Mesenchymal stem cell (in vitro differentiated cells and primary cell): Measurements from ENCODE around the gene KLHL13.
"Not testable (repeated sequence)": the region's sequence is repeated elsewhere in the genome, so short reads cannot be mapped to it uniquely, and the experiment has no call there.

Source experiments
- DNase-seq: peaks from one replicate; pipeline ENCODE4 v3.0.0-alpha.2; 2013
- H2AFZ ChIP-seq: one replicate; pipeline ENCODE4 v1.6.1; 2013; ENCODE audit warnings: low read depth, mild to moderate bottlenecking, control low read depth, inconsistent platforms, low read length, moderate library complexity
- H2AK5ac ChIP-seq: 2 replicates; pipeline ENCODE4 v1.6.1; 2013; ENCODE audit warnings: low read length, moderate library complexity, mild to moderate bottlenecking, inconsistent platforms; ENCODE audit not compliant: severe bottlenecking
- H2BK120ac ChIP-seq: one replicate; pipeline ENCODE4 v1.6.1; 2013; ENCODE audit warnings: low read depth, mild to moderate bottlenecking, inconsistent platforms, low read length, moderate library complexity
- H2BK12ac ChIP-seq, 2 experiments: one replicate each; pipeline ENCODE4 v1.6.1; 2013; ENCODE audit warnings: inconsistent platforms in 2 of 2, low read length in 2 of 2, mild to moderate bottlenecking in 2 of 2, moderate library complexity in 2 of 2, control low read depth in 1 of 2
- H2BK15ac ChIP-seq: one replicate; pipeline ENCODE4 v1.6.1; 2013; ENCODE audit warnings: mild to moderate bottlenecking, low read depth, inconsistent platforms; ENCODE audit not compliant: poor library complexity, severe bottlenecking
- H2BK5ac ChIP-seq: 2 replicates; pipeline ENCODE4 v1.6.1; 2013; ENCODE audit warnings: low read depth, mild to moderate bottlenecking, low read length, control low read depth, inconsistent platforms; ENCODE audit not compliant: poor library complexity, severe bottlenecking
- H3K14ac ChIP-seq, 2 experiments: one replicate each; pipeline ENCODE4 v1.6.1; 2013; ENCODE audit warnings: inconsistent platforms in 2 of 2, low read length in 2 of 2, control low read depth in 1 of 2, mild to moderate bottlenecking in 1 of 2, moderate library complexity in 1 of 2
- H3K18ac ChIP-seq, 2 experiments: one replicate each; pipeline ENCODE4 v1.6.1; 2013; ENCODE audit warnings: inconsistent platforms in 2 of 2, low read length in 2 of 2, control low read depth in 1 of 2, low read depth in 1 of 2, mild to moderate bottlenecking in 1 of 2
- H3K23ac ChIP-seq, 2 experiments: one replicate each; pipeline ENCODE4 v1.6.1; 2013; ENCODE audit warnings: inconsistent platforms in 2 of 2, low read length in 2 of 2, mild to moderate bottlenecking in 2 of 2, moderate library complexity in 2 of 2, control low read depth in 1 of 2
- H3K27ac ChIP-seq: 2 replicates; pipeline ENCODE4 v1.5.1; 2013; ENCODE audit warnings: mild to moderate bottlenecking, moderate library complexity, low read length, control low read depth, inconsistent platforms; ENCODE audit not compliant: poor library complexity, severe bottlenecking
- H3K27me3 ChIP-seq, 2 experiments: 2 replicates each; pipeline versions ENCODE4 v1.6.1 to v1.7.0; 2013; ENCODE audit warnings: low read length in 2 of 2, mild to moderate bottlenecking in 2 of 2, moderate library complexity in 2 of 2, control low read depth in 1 of 2, inconsistent platforms in 1 of 2; ENCODE audit not compliant: control insufficient read depth in 1 of 2, insufficient read depth in 1 of 2
- H3K36me3 ChIP-seq, 2 experiments: 2 replicates each; pipeline versions ENCODE4 v1.6.1 to v1.7.0; 2013; ENCODE audit warnings: low read length in 2 of 2, control low read depth in 1 of 2, inconsistent platforms in 1 of 2, low read depth in 1 of 2, mild to moderate bottlenecking in 1 of 2; ENCODE audit not compliant: insufficient read depth in 2 of 2, control insufficient read depth in 1 of 2
- H3K4ac ChIP-seq, 2 experiments: one replicate each; pipeline ENCODE4 v1.6.1; 2013; ENCODE audit warnings: inconsistent platforms in 2 of 2, low read length in 2 of 2, mild to moderate bottlenecking in 2 of 2, moderate library complexity in 2 of 2, control low read depth in 1 of 2, low read depth in 1 of 2
- H3K4me1 ChIP-seq: 2 replicates; pipeline ENCODE4 v1.6.1; 2013; ENCODE audit warnings: low read depth, low read length, control low read depth; ENCODE audit not compliant: control insufficient read depth, insufficient read depth
- H3K4me2 ChIP-seq: 2 replicates; pipeline ENCODE4 v1.6.1; 2013; ENCODE audit warnings: low read length, mild to moderate bottlenecking, inconsistent platforms; ENCODE audit not compliant: poor library complexity, severe bottlenecking
- H3K4me3 ChIP-seq, 2 experiments: 2 replicates each; pipeline versions ENCODE4 v1.5.1 to v1.7.0; 2013; ENCODE audit warnings: low read length in 2 of 2, mild to moderate bottlenecking in 2 of 2, control low read depth in 1 of 2, low read depth in 1 of 2; ENCODE audit not compliant: insufficient read depth in 1 of 2
- H3K79me1 ChIP-seq: replicated peaks from 2 replicates; pipeline ENCODE4 v1.6.1; 2013; ENCODE audit warnings: mild to moderate bottlenecking, control low read depth, low read length, inconsistent platforms; ENCODE audit not compliant: poor library complexity, severe bottlenecking
- H3K9ac ChIP-seq: 2 replicates; pipeline ENCODE4 v1.7.0; 2013; ENCODE audit warnings: mild to moderate bottlenecking, low read length, moderate library complexity
- H3K9me3 ChIP-seq: 2 replicates; pipeline ENCODE4 v1.7.0; 2013; ENCODE audit warnings: mild to moderate bottlenecking, low read length; ENCODE audit not compliant: control insufficient read depth
- H4K8ac ChIP-seq: one replicate; pipeline ENCODE4 v1.6.1; 2013; ENCODE audit warnings: inconsistent platforms, mild to moderate bottlenecking, low read length, moderate library complexity
- H4K91ac ChIP-seq: one replicate; pipeline ENCODE4 v1.6.1; 2013; ENCODE audit warnings: mild to moderate bottlenecking, low read length, inconsistent platforms
- WGBS: methylation state at CpG from one replicate; pipeline ENCODE4 v1.1.7; 2013; ENCODE audit warnings: mixed read lengths; 5-methylcytosine and 5-hydroxymethylcytosine counted together

KLHL13 gene

GRCh38 chrX:118002417-118002816 is 114.2 kb downstream of the KLHL13 start:
- no CpG with 5 or more reads among the region's 6 CpGs for WGBS
- H2BK120ac ChIP-seq, H4K8ac ChIP-seq, H3K4ac ChIP-seq, H3K27me3 ChIP-seq, H3K18ac ChIP-seq, H2BK5ac ChIP-seq, H2AK5ac ChIP-seq, H3K23ac ChIP-seq, H3K79me1 ChIP-seq, H3K14ac ChIP-seq, H2BK12ac ChIP-seq, H3K36me3 ChIP-seq, H3K4me1 ChIP-seq, H3K4me3 ChIP-seq, H2BK15ac ChIP-seq, DNase-seq, H3K9ac ChIP-seq, H3K9me3 ChIP-seq, H2AFZ ChIP-seq, H3K27ac ChIP-seq, H3K4me2 ChIP-seq, H4K91ac ChIP-seq: not testable (repeated sequence)

- H4K91ac ChIP-seq, result no peak overlapping the region
- H2BK5ac ChIP-seq, result no peak overlapping the region
- no peak overlapping the region for H3K4ac ChIP-seq
- H3K18ac ChIP-seq, result no peak overlapping the region
- H3K79me1 ChIP-seq, result no peaks in the 10 kb centered on the region
- no peaks in the 10 kb centered on the region for H3K27me3 ChIP-seq
- H3K23ac ChIP-seq, result no peak overlapping the region
- DNase-seq, result no peak
- no peak overlapping the region for H2BK12ac ChIP-seq
- no peak overlapping the region for H2AFZ ChIP-seq
- H2BK120ac ChIP-seq, result no peak overlapping the region
- H3K9me3 ChIP-seq, result no peaks in the 10 kb centered on the region
- no peak overlapping the region for H2BK15ac ChIP-seq
- no peak overlapping the region for H2AK5ac ChIP-seq
- no peaks in the 10 kb centered on the region for H3K4me1 ChIP-seq
- H3K27ac ChIP-seq, result no peak overlapping the region
- H3K36me3 ChIP-seq, result no peaks in the 10 kb centered on the region
- no peak overlapping the region for H4K8ac ChIP-seq
- no peak overlapping the region for H3K9ac ChIP-seq
- no peak overlapping the region for H3K4me3 ChIP-seq
- no peak overlapping the region for H3K4me2 ChIP-seq
- H3K14ac ChIP-seq, result no peak overlapping the region
These were observed 116.1 kb downstream of the KLHL13 start for GRCh38 chrX:118000518-118000917.

- WGBS, result no CpG with 5 or more reads among the region's 2 CpGs
- Histone ChIP-seq H3K9ac (no peak overlapping the region), H3K4me3 (no peak overlapping the region), H3K4me2 (no peak overlapping the region), H3K27ac (peak overlapping the region; percentile 60), H2BK15ac (no peak overlapping the region), H2BK12ac (no peak overlapping the region), H4K91ac (no peak overlapping the region), H3K14ac (no peak overlapping the region), H4K8ac (no peak overlapping the region), H3K4me1 (no peaks in the 10 kb centered on the region), H2BK5ac (no peak overlapping the region), H3K23ac (no peak overlapping the region), H3K27me3 (no peaks in the 10 kb centered on the region), H3K4ac (no peak overlapping the region), H3K18ac (no peak overlapping the region), H3K79me1 (no peaks in the 10 kb centered on the region), H2BK120ac (no peak overlapping the region), H2AK5ac (no peak overlapping the region), H2AFZ (no peak overlapping the region), H3K36me3 (no peaks in the 10 kb centered on the region), H3K9me3 (no peaks in the 10 kb centered on the region)
- DNase-seq, result no peak
These were observed 118.4 kb downstream of the KLHL13 start for GRCh38 chrX:117998171-117998570.

GRCh38 chrX:117996918-117997480 is 119.6 kb downstream of the KLHL13 start:
- no peaks in the 10 kb centered on the region for H3K9me3 ChIP-seq
- no peak overlapping the region for H3K4me2 ChIP-seq
- no peak overlapping the region for H4K8ac ChIP-seq
- H2BK15ac ChIP-seq, result no peak overlapping the region
- H2AFZ ChIP-seq, result no peak overlapping the region
- H2AK5ac ChIP-seq, result no peak overlapping the region
- H3K4me1 ChIP-seq, result no peaks in the 10 kb centered on the region
- no peak overlapping the region for H2BK5ac ChIP-seq
- H2BK12ac ChIP-seq, result no peak overlapping the region
- H3K4ac ChIP-seq, result no peak overlapping the region
- H3K79me1 ChIP-seq, result no peaks in the 10 kb centered on the region
- DNase-seq, result no peak
- H4K91ac ChIP-seq, result no peak overlapping the region
- WGBS, result 32% methylated on average over 2 of the region's 3 CpGs
- H3K14ac ChIP-seq, result no peak overlapping the region
- no peaks in the 10 kb centered on the region for H3K27me3 ChIP-seq
- no peak overlapping the region for H2BK120ac ChIP-seq
- no peak overlapping the region for H3K18ac ChIP-seq
- no peaks in the 10 kb centered on the region for H3K36me3 ChIP-seq
- no peak overlapping the region for H3K9ac ChIP-seq
- no peak overlapping the region for H3K4me3 ChIP-seq
- no peak overlapping the region for H3K23ac ChIP-seq
- H3K27ac ChIP-seq, result no peak overlapping the region
